SH-SY5Y (cell line): ENCODE data around the gene PGPEP1.

ENCODE experiments used
- GATA2 ChIP-seq: IDR thresholded peaks from 2 replicates; pipeline ENCODE4 v1.6.1; 2011; ENCODE audit warnings: mild to moderate bottlenecking, low read depth, low read length
- GATA3 ChIP-seq: IDR thresholded peaks from 2 replicates; pipeline ENCODE4 v1.6.1; 2011; ENCODE audit warnings: low read depth, mild to moderate bottlenecking, low read length, moderate library complexity

DNA sequence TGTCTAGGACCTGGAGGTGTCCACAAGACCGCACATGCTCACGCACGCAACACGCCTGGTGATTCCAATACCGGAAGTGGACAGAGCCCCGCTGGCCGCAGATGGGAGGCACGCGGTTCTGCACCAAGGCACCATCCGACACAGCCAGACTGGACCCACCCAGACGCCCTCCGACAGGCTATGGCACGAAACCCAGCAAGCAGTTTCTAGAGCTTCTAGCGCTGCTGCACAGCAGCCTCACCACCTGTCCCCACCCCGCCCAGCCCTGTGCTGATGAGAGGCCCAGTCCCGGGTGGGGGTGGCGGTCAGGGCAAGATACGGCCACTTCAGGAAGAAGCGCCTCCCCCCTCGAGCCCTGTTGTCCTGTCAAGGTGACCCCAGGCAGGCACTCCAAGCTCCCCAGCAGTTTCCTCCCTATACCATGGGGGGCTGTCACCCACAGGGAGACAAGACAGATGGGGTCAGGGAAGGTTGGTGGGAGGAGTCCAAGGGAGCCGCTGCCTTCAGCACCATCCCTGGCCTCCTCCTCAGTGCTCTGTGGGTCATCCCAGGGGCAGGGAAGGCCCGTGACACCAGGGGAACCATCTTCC is 28.8 kb upstream of the PGPEP1 start:
- TF ChIP-seq GATA2 (no peak), GATA3 (no peak)
